HepG2 (cell line): Measurements from ENCODE around the gene C10orf67. TPM values are rescaled to one million over a fixed set of nuclear protein-coding genes. Genes with fewer than 3 reads are reported as not detected.

Source experiments
- ATAC-seq: fragments of 200-7000 bp; cut with Tn5 transposase; 3 replicates; pipeline ENCODE4 v1.9.1; 2020; ENCODE audit warnings: mild to moderate bottlenecking, moderate library complexity
- BruUV-seq: library from RNA; stranded (reverse); fragments of 400-500 nt; replicated peaks from 2 replicates; lab custom pipeline; 2021; lab: Mats Ljungman, UMichigan
- CTCF ChIA-PET: fragments of 300-600 bp; formaldehyde crosslinking; extraction: SDS; loops from one replicate; lab custom pipeline; 2021; ENCODE audit warnings: low total read pairs, inconsistent platforms, low intra/inter-chr PET ratio; lab: Yijun Ruan, JAX
- POLR2A ChIA-PET: fragments of 350-600 bp; sonication (Branson Sonifier 250); formaldehyde crosslinking; loops from one replicate; lab custom pipeline; 2020; ENCODE audit warnings: antibody characterized with exemption, inconsistent platforms; lab: Yijun Ruan, JAX
- DNase-seq: peaks from one replicate; pipeline ENCODE4 v3.0.0-alpha.2; 2015; ENCODE audit warnings: low spot score
- FAIRE-seq: peaks from 3 replicates; lab custom pipeline; 2011; peaks lifted over from hg19 to GRCh38; lab: Jason Lieb, UNC
- H2AFZ ChIP-seq: one replicate; pipeline ENCODE4 v1.6.1; 2011; ENCODE audit warnings: low read length, inconsistent platforms
- H3K27ac ChIP-seq: fragments of 300-600 bp; 3 replicates; pipeline ENCODE4 v1.8.0; 2011; ENCODE audit warnings: mixed run types, mild to moderate bottlenecking, mixed read lengths, low read length, inconsistent platforms; ENCODE audit not compliant: insufficient read depth; ENCODE audit errors: extremely low read length
- H3K27me3 ChIP-seq, 2 experiments: fragments of 200-600 bp in 1 of 2; 2 replicates in 1 of 2; 3 replicates in 1 of 2; pipeline versions ENCODE4 v1.6.0 to v1.8.0; 2011; ENCODE audit warnings: low read length in 2 of 2, mild to moderate bottlenecking in 2 of 2, moderate library complexity in 2 of 2, inconsistent platforms in 1 of 2; ENCODE audit not compliant: insufficient read depth in 2 of 2, control insufficient read depth in 1 of 2
- H3K36me3 ChIP-seq, 2 experiments: fragments of 200-600 bp in 1 of 2; replicated peaks in 1 of 2; 2 replicates in 1 of 2; 3 replicates in 1 of 2; pipeline versions ENCODE4 v1.5.1 to v1.8.0; 2011; ENCODE audit warnings: low read length in 2 of 2, inconsistent platforms in 1 of 2; ENCODE audit not compliant: insufficient read depth in 2 of 2, control insufficient read depth in 1 of 2
- H3K4me1 ChIP-seq: 2 replicates; pipeline ENCODE4 v1.5.1; 2012; ENCODE audit warnings: low read length, inconsistent platforms; ENCODE audit not compliant: insufficient read depth
- H3K4me2 ChIP-seq: 2 replicates; pipeline ENCODE4 v1.6.0; 2011; ENCODE audit warnings: low read depth, low read length, inconsistent platforms
- H3K4me3 ChIP-seq, 3 experiments: fragments of 200-600 bp in 1 of 3; sonication (generic), shearing (Covaris generic) in 1 of 3; replicated peaks in 1 of 3; 2 replicates each; pipeline ENCODE4 v1.5.1; 2011 to 2016; ENCODE audit warnings: low read length in 3 of 3, inconsistent platforms in 2 of 3, low read depth in 2 of 3, mild to moderate bottlenecking in 2 of 3, control low read depth in 1 of 3, mixed read lengths in 1 of 3; ENCODE audit not compliant: insufficient read depth in 1 of 3
- H3K79me2 ChIP-seq: one replicate; pipeline ENCODE4 v1.6.1; 2011; ENCODE audit warnings: low read length, inconsistent platforms; ENCODE audit not compliant: insufficient read depth
- H3K9ac ChIP-seq: 2 replicates; pipeline ENCODE4 v1.6.0; 2011; ENCODE audit warnings: mild to moderate bottlenecking, low read depth, low read length, inconsistent platforms; ENCODE audit not compliant: insufficient read depth
- H3K9me3 ChIP-seq: 2 replicates; pipeline ENCODE4 v1.5.1; 2012; ENCODE audit warnings: mild to moderate bottlenecking, low read length
- H4K20me1 ChIP-seq: 2 replicates; pipeline ENCODE4 v1.6.0; 2011; ENCODE audit warnings: inconsistent platforms, mild to moderate bottlenecking, low read length, moderate library complexity; ENCODE audit not compliant: insufficient read depth
- WGBS: methylation state at CpG from one replicate; pipeline ENCODE4 v1.1.6; 2017; ENCODE audit warnings: low lambda C conversion rate; 5-methylcytosine and 5-hydroxymethylcytosine counted together
- in situ Hi-C: cut with HindIII; loops from 2 replicates; pipeline ENCODE4 v1.10.0; 2017; ENCODE audit warnings: low pct_unique_long_range_greater_than_20kb; ENCODE audit not compliant: extremely low pct_ligation_motif_present
- intact Hi-C: fragments of 100-400 bp; cut with micrococcal nuclease; formaldehyde crosslinking; loops from one replicate; pipeline ENCODE4 v1.10.0; 2022; ENCODE audit not compliant: unreplicated experiment
- polyA plus RNA-seq, 8 experiments: library from polyadenylated mRNA; depleted of rRNA in 3 of 8; stranded (reverse) in 7 of 8; unstranded in 1 of 8; fragments of >200 nt; fragmentation: Illumina TruSeq in 4 of 8; extraction: Trizol in 4 of 8; gene quantifications; 2 replicates each; pipeline versions ENCODE4 v1.2.1 to v1.2.3, GENCODE V29; 2011 to 2016; ENCODE audit warnings: low read depth in 4 of 8, missing spikeins in 1 of 8, mixed read lengths in 1 of 8; ENCODE audit not compliant: insufficient read depth in 1 of 8
- total RNA-seq, 5 experiments: library from RNA; depleted of rRNA; stranded (reverse); fragments of >200 nt; fragmentation: Illumina TruSeq; extraction: Trizol; gene quantifications; 2 replicates each; pipeline ENCODE4 v1.2.3, GENCODE V29; 2016; ENCODE audit warnings: low read depth in 1 of 5
- TF ChIP-seq, protein P1 (sequence below): sonication (generic); formaldehyde crosslinking; conservative IDR thresholded peaks from 2 replicates; pipeline ENCODE4 v1.4.0; 2020; ENCODE audit warnings: missing genetic modification reagents
- TF ChIP-seq, protein P2 (sequence below): sonication (generic); formaldehyde crosslinking; IDR thresholded peaks from 2 replicates; pipeline ENCODE4 v1.5.1; 2020; ENCODE audit warnings: mild to moderate bottlenecking, missing genetic modification reagents, moderate library complexity

The C10orf67 gene
- total and polyA plus RNA-seq, 2 of the 13 experiments (the other 11 are each of a cell fraction or from before 2014, with no cell fraction given) = not detected

DNA sequence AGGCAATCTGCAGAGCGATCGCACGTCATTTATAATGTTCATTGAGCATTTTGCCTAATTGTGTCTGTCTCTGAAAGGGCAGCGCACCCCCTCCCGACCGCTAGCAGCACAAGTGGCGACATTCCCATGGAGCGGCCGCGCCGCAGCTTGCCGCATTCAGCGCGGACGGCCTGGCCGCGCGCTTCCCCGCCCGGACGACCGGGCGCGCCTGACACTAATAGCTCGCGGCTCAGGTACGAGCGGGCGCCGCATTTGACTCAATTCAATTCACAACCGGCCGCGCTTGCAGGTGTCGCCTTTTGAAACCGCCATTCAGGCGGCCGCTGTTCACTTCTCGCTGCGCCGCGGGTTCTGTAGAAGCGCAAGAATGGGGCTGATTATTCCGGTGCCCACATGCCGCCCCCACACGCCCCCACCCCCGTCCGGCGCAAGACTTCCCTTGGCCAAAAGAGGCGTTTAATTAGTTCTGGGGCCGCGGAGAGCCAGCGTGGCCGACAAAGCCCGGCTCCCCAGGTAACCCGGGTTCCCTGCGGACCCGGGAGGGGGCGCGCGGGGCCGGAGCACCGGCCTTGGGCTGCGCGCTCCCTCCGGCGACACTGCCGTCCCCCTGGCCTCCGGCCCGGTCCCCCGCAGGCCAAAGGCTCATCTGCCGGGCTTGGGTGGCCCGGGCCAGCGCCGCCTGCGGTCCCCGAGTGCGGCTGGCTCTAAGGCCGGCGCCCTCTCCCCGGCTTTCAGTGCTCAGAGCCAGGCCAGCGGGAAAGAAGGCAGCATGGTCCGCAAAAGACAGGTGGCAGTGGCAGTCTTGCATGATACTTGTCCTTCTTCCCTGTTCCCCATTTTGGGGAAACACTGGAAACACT lies 171.2 kb downstream of the C10orf67 start:
- H3K9ac ChIP-seq = no peak overlapping the region
- no peak overlapping the region for H3K27ac ChIP-seq
- CTCF ChIA-PET = no interaction called here
- FAIRE-seq (no peak), DNase-seq (no peak)
- no TSS peak for BruUV-seq
- peaks cover 4 to 26% of the 10 kb centered on the region in 2 experiments; a peak in 3 of 5 replicates for H3K27me3 ChIP-seq
- no peak overlapping the region for H2AFZ ChIP-seq
- POLR2A ChIA-PET = no interaction called here
- in situ Hi-C loops = loop anchor here (25.0 kb wide), 2 partner anchors 364 to 514 kb away; no protein-coding TSS in a partner anchor
- no peak overlapping the region for H3K4me3 ChIP-seq
- no peaks in the 10 kb centered on the region for H3K9me3 ChIP-seq
- no peaks in the 10 kb centered on the region for H3K79me2 ChIP-seq
- WGBS = 20% methylated on average over 20 of the region's 82 CpGs
- TF ChIP-seq, protein P1, sequence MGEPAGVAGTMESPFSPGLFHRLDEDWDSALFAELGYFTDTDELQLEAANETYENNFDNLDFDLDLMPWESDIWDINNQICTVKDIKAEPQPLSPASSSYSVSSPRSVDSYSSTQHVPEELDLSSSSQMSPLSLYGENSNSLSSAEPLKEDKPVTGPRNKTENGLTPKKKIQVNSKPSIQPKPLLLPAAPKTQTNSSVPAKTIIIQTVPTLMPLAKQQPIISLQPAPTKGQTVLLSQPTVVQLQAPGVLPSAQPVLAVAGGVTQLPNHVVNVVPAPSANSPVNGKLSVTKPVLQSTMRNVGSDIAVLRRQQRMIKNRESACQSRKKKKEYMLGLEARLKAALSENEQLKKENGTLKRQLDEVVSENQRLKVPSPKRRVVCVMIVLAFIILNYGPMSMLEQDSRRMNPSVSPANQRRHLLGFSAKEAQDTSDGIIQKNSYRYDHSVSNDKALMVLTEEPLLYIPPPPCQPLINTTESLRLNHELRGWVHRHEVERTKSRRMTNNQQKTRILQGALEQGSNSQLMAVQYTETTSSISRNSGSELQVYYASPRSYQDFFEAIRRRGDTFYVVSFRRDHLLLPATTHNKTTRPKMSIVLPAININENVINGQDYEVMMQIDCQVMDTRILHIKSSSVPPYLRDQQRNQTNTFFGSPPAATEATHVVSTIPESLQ = no peak
- TF ChIP-seq, protein P2, sequence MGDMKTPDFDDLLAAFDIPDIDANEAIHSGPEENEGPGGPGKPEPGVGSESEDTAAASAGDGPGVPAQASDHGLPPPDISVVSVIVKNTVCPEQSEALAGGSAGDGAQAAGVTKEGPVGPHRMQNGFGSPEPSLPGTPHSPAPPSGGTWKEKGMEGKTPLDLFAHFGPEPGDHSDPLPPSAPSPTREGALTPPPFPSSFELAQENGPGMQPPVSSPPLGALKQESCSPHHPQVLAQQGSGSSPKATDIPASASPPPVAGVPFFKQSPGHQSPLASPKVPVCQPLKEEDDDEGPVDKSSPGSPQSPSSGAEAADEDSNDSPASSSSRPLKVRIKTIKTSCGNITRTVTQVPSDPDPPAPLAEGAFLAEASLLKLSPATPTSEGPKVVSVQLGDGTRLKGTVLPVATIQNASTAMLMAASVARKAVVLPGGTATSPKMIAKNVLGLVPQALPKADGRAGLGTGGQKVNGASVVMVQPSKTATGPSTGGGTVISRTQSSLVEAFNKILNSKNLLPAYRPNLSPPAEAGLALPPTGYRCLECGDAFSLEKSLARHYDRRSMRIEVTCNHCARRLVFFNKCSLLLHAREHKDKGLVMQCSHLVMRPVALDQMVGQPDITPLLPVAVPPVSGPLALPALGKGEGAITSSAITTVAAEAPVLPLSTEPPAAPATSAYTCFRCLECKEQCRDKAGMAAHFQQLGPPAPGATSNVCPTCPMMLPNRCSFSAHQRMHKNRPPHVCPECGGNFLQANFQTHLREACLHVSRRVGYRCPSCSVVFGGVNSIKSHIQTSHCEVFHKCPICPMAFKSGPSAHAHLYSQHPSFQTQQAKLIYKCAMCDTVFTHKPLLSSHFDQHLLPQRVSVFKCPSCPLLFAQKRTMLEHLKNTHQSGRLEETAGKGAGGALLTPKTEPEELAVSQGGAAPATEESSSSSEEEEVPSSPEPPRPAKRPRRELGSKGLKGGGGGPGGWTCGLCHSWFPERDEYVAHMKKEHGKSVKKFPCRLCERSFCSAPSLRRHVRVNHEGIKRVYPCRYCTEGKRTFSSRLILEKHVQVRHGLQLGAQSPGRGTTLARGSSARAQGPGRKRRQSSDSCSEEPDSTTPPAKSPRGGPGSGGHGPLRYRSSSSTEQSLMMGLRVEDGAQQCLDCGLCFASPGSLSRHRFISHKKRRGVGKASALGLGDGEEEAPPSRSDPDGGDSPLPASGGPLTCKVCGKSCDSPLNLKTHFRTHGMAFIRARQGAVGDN = peak; percentile 4; the same call in 1 of the 2 replicates
- TF ChIP-seq, all 625 proteins: peak for 1
- Histone ChIP-seq H3K36me3 (no peaks in the 10 kb centered on the region), H4K20me1 (no peaks in the 10 kb centered on the region), H3K4me2 (no peak overlapping the region), H3K4me1 (no peaks in the 10 kb centered on the region)
- peak; percentile 74 for ATAC-seq
- intact Hi-C loops = no loop called here
